CD4-positive, alpha-beta T cell treated with Interleukin-10 for 1 hour (primary cell): Measurements from ENCODE around the gene CDKN2B-AS1.

Experiments used
- DNase-seq: peaks from one replicate; pipeline ENCODE4 v3.0.0-alpha.2; 2020

The CDKN2B-AS1 gene

GRCh38 chr9:22165144-22165543 lies 170.6 kb downstream of the CDKN2B-AS1 start:
- DNase-seq, result no peak

DNA sequence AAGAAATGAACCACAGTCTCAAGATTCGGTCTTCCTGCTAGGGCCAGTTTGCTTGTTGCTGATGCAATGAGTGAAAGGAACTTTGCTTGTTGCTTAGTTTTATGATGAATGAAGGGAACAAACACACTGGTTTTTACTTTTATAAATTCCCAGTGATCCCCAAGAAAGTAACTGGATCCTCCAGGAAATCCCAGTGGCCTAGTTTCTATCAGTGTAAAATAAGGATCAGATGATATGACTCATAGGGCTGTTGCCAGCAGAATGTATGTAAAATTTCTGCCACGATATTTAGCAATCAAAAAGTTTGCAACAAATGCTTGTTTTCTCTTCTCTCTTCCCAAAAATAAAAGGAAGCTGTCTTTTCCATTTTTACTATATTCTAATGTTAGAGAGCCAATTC lies 174.7 kb downstream of the CDKN2B-AS1 start:
- DNase-seq, result no peak

GRCh38 chr9:22169727-22170503 lies 175.3 kb downstream of the CDKN2B-AS1 start:
- DNase-seq, result no peak
